GM19395 (cell line): ENCODE data around the gene DDC.
"Not testable (repeated sequence)": the region's sequence is repeated elsewhere in the genome, so short reads cannot be mapped to it uniquely, and the experiment has no call there.

Source experiments
- ATAC-seq: cut with Tn5 transposase; IDR thresholded peaks from one replicate; pipeline ENCODE4 v1.9.1; 2021; ENCODE audit warnings: mild to moderate bottlenecking, moderate library complexity; ENCODE audit not compliant: unreplicated experiment

Gene DDC

DNA sequence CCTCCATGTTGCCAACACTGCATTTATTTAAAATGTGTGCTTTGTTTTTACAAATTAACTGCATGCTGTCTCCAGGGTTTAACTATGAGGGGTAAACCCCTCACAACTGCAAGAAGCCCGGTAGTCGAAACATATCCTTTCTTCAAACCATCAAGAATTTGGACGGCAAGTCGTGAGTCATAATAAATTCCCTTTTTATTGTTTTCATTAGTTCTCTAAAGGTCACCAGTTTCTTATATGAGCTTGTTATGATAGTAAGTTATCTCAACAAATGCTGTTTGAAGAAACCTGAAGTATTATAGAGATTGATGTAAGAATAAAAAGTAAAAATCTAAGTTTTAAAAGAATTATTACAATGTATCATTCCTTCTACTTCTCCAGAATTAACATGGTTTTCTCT, 102.8 kb downstream of the DDC start:
- no peak for ATAC-seq

GRCh38 chr7:50461695-50462094, 103.5 kb downstream of the DDC start:
- ATAC-seq = no peak

GRCh38 chr7:50459183-50459582, 106.0 kb downstream of the DDC start:
- ATAC-seq = not testable (repeated sequence)

DNA sequence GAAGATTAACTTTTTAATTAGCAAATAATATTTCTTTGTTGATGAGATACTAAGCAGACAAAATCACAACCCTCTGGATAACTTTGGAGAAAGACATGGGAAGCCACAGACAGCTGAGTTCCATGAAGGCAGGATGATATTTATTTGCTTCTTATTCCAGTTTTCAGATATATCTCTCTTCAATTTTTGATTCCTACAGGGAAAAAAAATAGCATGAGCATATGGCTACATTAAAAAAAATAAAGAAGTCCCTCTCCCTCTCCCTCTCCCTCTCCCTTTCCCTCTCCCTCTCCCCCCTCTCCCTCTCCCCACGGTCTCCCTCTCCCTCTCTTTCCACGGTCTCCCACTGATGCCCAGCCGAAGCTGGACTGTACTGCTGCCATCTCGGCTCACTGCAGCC, 106.6 kb downstream of the DDC start:
- ATAC-seq = not testable (repeated sequence)

DNA sequence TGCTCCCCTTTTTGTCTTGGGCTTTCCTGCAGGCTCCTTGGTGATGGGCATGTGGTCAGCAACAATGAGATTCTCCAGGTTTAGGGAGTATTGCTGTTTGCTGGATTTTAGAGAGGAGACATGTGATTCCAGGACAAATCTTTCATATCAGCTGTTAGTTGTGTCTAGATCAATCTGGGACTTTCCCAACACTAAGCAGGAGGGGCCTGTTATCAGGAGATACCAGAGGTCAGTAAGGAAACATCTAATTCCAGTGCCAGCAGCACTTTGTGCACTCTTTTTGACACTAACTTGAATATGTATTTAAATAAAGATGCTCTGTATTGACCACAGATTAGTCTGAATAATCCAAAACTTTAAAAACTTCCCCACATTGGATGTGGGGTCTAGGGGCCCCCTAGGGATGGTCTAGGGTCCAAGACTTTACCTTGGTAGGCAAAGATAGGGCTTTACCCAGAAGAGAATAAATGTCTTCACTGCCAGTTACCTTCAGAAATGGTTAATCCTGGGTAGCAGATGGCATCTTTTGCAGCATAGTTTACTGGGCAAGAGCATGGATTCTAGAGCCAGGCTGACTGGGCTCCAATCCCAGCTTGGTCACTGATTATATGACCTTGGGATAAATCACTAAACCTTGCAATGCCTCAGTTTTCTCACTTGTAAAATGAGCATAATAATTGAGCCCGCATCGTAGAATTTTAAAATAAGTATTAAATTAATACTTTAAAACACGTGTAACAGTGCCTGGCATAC, 108.7 kb downstream of the DDC start:
- ATAC-seq = no peak

DNA sequence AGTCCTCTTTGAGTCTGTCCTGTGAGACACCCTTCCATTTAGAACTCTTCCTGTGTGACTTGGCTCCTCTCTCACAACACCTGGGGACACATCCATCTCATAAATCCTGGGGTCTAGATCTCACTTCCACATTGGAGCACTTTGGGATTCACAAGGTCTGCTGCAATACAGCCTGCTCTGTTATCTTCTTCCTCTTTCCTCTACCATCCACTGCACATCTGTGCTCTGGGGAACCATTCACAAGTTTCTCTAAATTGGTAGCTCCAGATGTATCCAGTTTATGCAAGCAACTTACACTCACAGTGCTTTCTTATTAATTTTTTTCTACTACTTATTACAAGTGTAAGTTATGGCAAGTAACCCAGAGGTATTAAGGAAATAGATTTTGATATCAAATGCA, 109.5 kb downstream of the DDC start:
- ATAC-seq = no peak

GRCh38 chr7:50454968-50455367, 110.2 kb downstream of the DDC start:
- no peak for ATAC-seq

DNA sequence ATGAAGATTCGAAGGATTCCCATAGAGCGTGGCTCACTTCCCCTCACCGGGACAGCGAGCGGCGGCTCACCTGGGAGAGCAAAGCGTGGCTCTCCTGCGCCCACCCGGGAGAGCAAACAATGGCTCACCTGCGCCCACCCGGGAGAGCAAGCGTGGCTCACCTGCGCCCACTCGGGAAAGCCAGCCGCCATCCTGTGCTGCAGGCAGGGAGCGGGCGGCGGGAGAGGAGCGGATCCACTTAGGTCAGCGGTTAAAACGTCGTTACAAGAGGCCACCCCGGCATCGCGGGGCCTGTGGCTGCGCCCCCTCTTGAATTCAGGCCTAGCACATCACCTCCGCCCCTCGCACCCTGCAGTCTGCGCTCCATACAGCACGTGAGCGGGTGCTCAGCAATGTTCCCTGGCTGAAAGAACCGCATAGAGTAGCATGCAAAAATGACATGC, 114.6 kb downstream of the DDC start:
- peak; percentile 4 for ATAC-seq

- ATAC-seq = peak; percentile 77
These were observed 115.2 kb downstream of the DDC start, which contains the start of gene FIGNL1 for GRCh38 chr7:50449881-50450589. Gene FIGNL1, minus strand, starts transcription at chr7:50450350. Its CDS starts 3,063 bp downstream, at chr7:50447287.

- peak; percentile 3 for ATAC-seq
These were observed 115.7 kb downstream of the DDC start for GRCh38 chr7:50449501-50449880.

- peak; percentile 51 for ATAC-seq
These were observed 116.4 kb downstream of the DDC start for GRCh38 chr7:50448823-50449222.

DNA sequence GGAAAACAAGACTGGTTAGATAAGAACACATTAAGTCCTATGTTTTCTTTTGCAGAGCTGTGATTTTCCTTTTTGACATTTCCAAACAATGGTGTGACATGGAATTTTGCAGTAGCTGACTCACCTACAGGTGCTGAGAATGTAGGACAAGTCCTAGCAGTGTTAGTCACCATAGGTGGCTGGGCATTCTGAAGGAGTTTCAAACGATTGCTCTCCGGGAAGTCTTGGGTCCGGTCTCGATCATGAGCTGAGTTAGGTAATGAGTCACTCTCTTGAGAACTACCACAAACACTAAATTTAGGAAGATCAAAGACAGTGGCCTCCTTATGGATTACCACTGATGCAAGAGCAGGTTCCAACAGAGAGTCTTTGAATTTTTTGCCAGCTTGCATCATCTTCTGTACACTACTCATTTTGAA, 118.7 kb downstream of the DDC start:
- ATAC-seq = peak; percentile 27

- no peak for ATAC-seq
These were observed 128.9 kb downstream of the DDC start for GRCh38 chr7:50436133-50436806.

- ATAC-seq = no peak
These were observed 133.4 kb downstream of the DDC start for GRCh38 chr7:50431722-50432305.

- no peak for ATAC-seq
These were observed 133.9 kb downstream of the DDC start for GRCh38 chr7:50431316-50431715.

DNA sequence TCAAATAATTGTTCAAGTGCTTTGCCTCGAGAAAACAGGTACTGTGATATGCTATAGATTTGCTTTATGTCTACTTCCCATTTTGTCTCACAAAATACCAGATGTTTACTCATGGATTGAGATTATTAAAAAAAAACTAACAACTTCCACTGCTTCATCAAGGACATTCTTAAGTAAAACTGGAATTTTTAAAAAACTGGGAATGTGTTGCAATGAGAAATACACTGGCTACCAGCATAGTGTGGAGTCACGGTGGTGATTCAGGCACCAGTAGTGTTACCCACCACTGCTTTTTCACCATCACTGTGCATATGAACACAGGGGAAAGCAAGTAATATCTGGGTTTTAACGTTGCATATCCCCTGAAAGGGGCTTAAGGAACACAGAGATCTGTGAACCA, 136.3 kb downstream of the DDC start:
- no peak for ATAC-seq

DNA sequence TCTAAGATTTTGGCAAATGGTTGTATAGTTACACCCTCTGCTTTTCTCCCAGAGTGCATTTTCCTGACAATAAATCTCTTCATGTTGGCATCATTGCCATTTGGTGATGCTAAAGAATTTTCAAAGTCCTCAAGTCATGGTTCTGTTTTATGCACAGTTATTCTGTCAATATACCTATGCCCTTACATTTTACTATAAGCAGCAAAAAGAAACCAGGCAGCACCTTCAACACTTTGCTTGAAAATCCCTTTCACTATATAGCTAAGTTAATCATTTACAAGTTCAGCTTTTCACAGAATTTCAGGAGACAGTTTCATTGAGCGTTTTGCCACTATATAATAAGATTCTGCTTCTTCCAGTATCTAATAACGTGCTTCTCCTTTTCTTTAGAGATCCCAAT, 137.7 kb downstream of the DDC start:
- ATAC-seq = no peak

- no peak for ATAC-seq
These were observed 138.7 kb downstream of the DDC start for GRCh38 chr7:50426280-50427045.

DNA sequence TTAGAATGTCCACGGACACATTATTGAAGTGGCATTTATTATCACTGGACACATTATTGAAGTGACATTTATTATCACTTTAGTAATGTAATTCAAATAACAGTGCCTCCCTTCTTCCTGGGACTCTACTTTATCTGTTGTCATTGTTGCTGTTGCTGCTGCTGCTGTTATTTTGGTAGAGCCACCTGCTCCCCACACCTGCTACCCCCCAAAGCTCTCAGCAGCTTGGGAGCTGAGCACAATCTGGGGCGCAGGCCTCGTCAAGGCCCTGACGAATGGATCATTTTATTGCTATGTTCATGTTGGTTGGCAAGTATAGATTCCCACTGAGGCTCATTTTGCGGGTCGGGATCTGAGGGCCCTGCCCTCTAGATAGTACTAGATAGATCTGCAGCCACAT, 139.9 kb downstream of the DDC start:
- no peak for ATAC-seq

DNA sequence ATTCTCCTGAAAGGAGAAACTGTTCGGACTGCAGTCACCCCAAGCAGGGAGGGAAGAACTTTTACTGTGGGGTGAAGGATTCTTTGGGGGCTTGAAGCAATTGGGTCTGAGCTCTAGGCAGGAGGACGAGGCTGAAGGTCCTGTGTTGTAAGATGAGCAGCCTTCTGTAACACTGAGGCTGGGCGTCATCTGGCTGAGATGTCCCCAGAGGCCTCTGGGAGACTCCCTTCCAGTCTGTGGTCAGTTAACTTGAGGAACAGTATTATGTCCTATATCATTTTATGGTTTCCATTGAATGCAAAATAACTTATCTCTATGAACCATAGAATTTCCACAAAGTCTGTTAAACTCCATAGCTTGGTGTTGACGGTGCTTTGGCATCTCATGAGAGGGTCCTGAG, 141.3 kb downstream of the DDC start:
- ATAC-seq = no peak

GRCh38 chr7:50422858-50423257, 142.3 kb downstream of the DDC start:
- no peak for ATAC-seq
